HG03280 (cell line): Measurements from ENCODE around the gene HMGCS2.
A peak's percentile ranks its signal among the peaks of the same experiment; 100 is the strongest.

Experiments used
- ATAC-seq: cut with Tn5 transposase; IDR thresholded peaks from one replicate; pipeline ENCODE4 v1.9.1; 2021; ENCODE audit warnings: mild to moderate bottlenecking, moderate library complexity; ENCODE audit not compliant: unreplicated experiment

Gene HMGCS2

DNA sequence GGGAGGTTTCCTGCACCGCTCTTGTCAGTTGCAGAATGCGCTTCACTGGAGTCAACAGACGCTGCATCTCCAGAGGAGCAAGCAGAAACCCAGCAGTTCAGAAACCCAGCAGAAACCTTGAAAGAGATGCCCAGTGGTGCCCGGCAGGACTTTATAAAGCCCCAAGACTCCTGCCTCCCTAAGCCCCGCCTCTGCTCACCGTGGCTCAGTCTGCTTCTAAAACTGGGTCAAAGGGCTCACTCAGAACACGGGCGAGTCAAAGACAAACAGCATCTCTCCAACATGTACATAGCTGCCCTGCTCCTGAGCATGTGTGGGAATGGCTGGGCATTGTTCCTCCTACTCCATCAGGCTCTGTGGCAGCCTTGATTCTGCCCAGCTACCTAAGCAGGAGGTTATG is at the start of gene HMGCS2:
HMGCS2 (minus strand) TSS at position 128 of the 400 bp plus-strand sequence; CDS start at position 67, 61 bp downstream.
- ATAC-seq, result no peak

- no peak for ATAC-seq
These were observed 49.5 kb upstream of the HMGCS2 start for GRCh38 chr1:119818181-119818580.

- no peak for ATAC-seq
These were observed 47.7 kb upstream of the HMGCS2 start for GRCh38 chr1:119816407-119816806.

DNA sequence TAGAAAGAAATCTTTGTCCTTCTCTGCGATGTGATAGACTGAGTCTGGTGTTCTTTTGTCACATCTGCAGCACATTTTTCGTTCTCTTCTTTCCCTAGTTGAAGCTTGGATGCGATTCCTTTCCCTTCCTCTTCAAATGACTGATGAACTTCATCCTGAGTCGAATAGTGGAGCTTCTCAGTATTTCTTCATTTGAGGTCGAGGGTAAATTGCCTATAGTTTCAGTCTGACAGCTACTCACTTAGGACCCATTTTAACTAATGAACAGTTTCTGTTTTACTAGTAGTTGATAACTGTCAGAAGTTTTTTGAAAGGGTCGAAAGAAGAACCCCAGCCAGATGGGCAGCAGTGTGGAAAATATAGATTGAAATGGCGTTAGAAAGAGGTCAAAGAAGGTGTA is 47.2 kb upstream of the HMGCS2 start:
- ATAC-seq, result no peak

- no peak for ATAC-seq
These were observed 46.7 kb upstream of the HMGCS2 start for GRCh38 chr1:119815361-119815760.

- ATAC-seq, result no peak
These were observed 45.6 kb upstream of the HMGCS2 start for GRCh38 chr1:119814288-119814687.

- ATAC-seq, result no peak
These were observed 43.4 kb upstream of the HMGCS2 start for GRCh38 chr1:119811985-119812557.

GRCh38 chr1:119811387-119811786 is 42.7 kb upstream of the HMGCS2 start, which contains the start of gene REG4:
TSS of gene REG4 (minus strand) at chr1:119811460. CDS start at chr1:119808769, 2,691 bp downstream.
- no peak for ATAC-seq

- ATAC-seq, result peak; percentile 72
These were observed 40.4 kb upstream of the HMGCS2 start for GRCh38 chr1:119808972-119809550.

GRCh38 chr1:119808491-119808890 is 39.8 kb upstream of the HMGCS2 start:
- ATAC-seq, result no peak

DNA sequence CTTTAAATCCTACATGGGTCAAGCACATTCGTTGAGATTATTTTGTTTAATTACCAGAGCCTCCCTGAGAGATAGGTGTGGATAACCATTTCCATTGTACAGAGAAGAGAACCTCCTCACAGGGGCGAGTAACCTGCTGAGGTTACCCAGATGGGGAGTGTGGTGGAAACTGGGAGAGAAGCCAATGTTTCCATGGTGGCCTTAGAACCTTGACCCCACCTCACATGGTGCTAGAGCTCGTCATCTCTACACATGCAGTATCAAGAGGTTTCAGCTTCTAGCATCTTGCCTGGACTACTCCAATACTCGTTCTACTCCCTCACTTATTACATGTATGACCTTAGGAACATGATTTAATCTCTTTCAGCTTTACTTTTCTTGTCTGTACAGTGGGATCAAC is 37.8 kb upstream of the HMGCS2 start:
- ATAC-seq, result no peak

GRCh38 chr1:119805746-119806145 is 37.0 kb upstream of the HMGCS2 start:
- no peak for ATAC-seq

DNA sequence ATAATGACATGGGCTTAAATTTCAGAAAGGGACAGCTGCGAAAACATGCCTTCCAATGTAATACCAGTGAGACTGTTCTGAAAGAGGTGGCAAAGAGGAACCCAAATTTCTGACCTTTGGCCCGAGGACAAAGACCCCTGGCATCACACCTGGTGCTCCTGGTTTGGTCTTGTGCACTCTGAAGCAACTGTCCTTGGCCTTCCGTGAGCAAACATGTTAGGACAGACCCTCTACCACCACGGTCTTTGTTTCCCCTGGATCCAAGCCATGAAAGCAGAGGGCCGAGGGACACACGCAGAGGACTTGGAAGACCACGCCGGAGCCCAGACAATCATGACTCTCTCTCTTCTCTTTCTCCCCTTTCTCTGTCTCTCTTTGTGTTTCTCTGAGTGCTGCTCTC is 36.5 kb upstream of the HMGCS2 start:
- ATAC-seq, result no peak

DNA sequence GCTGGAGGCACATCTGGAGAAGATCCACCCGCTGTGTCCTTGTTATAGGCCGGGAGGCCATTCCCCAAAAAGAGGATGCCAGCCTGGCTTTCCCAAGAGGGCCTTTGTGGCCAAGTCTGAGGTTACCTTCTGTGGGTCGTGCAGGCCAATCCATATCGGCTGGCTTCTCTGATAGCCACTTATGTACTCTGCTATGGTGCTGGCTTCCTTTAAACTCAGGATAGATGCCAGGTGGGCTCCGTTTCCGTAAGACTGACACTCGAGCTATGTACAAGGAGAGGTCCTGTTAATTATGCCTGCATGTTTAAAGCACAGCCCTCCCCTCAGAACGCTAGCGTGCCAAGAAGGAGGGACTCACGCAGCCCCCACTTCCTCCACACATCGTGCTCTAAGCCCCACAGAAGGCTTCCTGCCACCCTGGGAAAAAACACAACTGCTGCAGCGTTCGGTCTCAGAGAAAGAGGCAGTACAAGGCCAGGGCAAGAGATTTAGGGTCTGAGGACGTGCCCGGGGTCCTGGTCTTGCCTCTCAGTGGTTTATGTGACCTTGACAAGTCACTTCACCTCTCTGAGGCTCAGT is 31.0 kb upstream of the HMGCS2 start:
- ATAC-seq, result no peak

GRCh38 chr1:119799003-119799402 is 30.3 kb upstream of the HMGCS2 start:
- ATAC-seq, result no peak

DNA sequence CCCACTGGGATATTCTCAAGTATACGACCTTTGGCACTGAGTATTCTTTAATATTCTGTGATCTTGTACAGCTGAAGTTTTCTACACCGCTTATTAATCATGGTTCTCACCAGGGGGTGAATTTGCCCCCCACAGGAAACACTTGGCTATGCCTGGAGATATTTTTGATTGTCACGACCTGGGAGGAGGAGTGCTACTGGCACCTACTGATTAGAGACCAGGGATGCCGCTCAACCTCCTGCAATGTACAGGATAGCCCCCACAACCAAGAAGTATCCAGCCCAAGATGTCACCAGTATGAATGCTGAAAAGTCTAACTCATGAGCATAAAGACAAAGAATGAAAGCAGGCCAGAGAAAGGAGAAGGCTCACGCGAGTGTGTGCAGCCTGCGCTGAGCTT is 28.9 kb upstream of the HMGCS2 start:
- no peak for ATAC-seq

- ATAC-seq, result no peak
These were observed 28.5 kb upstream of the HMGCS2 start for GRCh38 chr1:119797162-119797561.

DNA sequence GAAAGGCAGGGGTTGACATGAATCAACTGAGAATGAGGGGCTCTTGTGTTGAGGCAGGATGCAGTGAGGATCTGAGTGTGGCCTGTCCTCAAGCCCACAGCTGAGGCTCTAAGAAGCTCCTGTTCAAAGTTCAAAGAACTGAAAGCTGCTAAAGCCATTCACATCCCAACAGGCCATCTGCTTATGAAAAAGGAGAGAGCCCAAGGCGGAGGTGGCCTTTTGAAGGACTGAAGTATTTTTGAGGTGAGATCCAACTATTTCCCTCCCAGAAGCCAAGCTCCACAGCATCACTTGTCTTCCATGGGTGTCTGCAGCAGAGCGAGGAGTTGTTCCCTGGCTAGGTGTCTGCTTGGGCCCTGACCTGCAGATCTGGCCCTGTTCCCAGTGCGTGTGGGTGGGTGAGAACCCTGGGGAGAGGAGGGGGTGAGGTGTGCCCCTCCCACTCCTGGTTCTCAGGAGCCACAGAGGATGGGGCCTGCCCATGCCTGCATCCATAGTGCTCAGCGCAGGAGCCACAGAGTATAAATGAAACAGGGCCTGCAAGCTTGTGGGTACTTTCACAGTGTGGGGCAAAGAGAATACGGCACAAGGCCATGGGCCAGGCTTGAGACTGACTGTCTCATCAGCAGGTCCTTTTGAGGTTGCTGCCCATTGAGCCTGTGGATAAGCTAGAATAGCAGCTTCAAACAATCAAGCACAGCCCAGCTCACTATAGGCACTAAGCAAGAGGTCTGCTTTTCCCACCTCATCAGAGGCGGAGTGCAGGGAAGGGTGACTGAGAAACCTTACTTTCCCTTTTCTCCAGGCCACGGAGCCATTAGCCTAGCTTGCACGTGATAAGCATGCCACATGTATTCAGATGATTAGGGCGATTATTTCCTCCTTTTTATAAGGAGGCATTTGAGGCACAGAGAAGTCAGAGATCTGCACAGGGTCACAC is 26.8 kb upstream of the HMGCS2 start:
- no peak for ATAC-seq

DNA sequence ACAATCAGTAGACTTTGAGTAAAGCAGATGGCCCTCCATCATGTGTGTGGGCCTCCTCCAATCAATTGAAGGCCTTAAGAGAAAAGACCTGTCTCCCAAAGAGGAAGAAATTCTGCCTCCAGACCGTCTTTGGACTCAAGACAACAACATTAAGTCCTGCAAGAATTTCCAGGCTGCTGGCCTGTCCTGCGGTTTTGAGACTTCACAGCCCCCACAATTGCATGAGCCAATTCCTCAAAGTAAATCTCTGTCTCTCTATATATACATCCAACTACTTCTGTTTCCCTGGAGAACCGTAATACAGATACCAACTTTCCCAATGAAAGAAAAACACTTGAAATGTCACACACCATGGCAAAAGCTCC is 26.2 kb upstream of the HMGCS2 start:
- no peak for ATAC-seq

DNA sequence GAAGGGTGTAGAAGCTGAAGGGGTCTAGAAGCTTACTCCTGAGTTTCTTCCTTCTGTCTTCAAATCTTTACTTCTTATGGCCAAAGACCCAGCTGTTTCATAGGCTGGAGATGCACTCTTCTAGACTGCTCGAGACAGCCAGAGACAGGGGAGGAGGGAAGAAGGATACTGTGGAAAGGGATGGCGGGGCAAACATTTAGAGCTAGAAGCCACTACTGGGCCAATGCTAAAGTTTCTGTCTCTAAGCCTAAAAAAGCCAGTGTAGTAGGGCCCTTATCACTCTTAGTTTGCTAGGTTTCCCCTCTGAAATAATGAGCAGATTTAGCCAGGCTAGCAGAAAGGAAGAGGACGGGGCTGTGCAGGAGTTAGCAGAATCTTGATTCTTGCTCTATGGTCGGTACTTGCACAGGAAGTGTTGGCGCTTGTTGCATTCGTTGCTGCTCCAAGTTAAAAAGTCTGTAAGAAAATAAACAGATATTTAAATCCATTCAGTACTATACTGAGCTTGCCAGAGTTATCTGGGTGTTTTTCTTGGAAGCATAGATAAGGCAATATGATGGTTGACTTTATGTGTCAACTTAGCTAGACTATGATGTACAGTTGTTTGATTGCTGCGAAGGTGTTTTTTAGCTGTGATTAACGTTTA is 25.6 kb upstream of the HMGCS2 start:
- ATAC-seq, result no peak

DNA sequence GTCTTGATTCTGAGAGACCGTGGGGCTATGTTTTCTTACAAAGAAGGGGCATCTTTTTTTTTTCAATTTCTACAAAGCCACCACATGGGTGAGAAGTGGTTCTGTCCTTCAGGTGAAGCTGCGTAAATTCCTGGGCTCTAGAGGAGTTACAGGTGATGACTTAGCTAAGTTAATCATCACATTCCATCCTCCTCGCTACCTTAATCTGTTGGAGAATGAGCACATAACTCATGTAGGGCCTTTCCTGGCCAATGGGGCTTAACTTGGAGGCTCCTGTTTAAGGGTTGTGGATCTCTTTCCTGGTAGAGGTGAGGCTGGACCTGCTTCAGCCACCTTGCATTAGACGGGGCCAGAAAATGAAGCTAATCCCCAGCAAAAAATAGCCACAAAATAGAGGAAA is 22.7 kb upstream of the HMGCS2 start:
- ATAC-seq, result no peak
